IMR-90 (cell line): ENCODE data around the gene SLC25A3.

Experiments used
- BHLHE40 ChIP-seq: fragments of 150-350 bp; IDR thresholded peaks from 2 replicates; pipeline ENCODE4 v1.6.1; 2016; ENCODE audit warnings: mild to moderate bottlenecking, low read depth, low read length
- CTCF ChIP-seq: conservative IDR thresholded peaks from 2 replicates; pipeline ENCODE4 v1.5.1; 2012; ENCODE audit warnings: mild to moderate bottlenecking, low read depth, low read length, improper control_type of control experiment
- NFE2L2 ChIP-seq: fragments of 150-350 bp; IDR thresholded peaks from 2 replicates; pipeline ENCODE4 v1.6.1; 2016; ENCODE audit warnings: low read depth, mild to moderate bottlenecking, low read length

- TF ChIP-seq NFE2L2 (no peak), CTCF (no peak), BHLHE40 (no peak)
Measured at GRCh38 chr12:98579347-98579746, 14.1 kb upstream of the SLC25A3 start.
